T-helper 22 cell (primary cell): ENCODE data around the gene PXMP4.

Experiments used
- DNase-seq: peaks from one replicate; pipeline ENCODE4 v3.0.0-alpha.2; 2020; ENCODE audit warnings: low read depth

Gene PXMP4

GRCh38 chr20:33731693-33732165, 11.6 kb upstream of the PXMP4 start, which contains the start of gene ZNF341:
TSS of gene ZNF341 (plus strand) at chr20:33731996. CDS start at chr20:33732022, 26 bp downstream.
- peak; percentile 79 for DNase-seq

GRCh38 chr20:33730946-33731692, 11.0 kb upstream of the PXMP4 start:
- DNase-seq: no peak

GRCh38 chr20:33729101-33729500, 9.0 kb upstream of the PXMP4 start:
- DNase-seq: no peak

- DNase-seq: no peak
These were observed 8.4 kb upstream of the PXMP4 start for GRCh38 chr20:33728463-33728862.

- no peak for DNase-seq
These were observed 7.7 kb upstream of the PXMP4 start for GRCh38 chr20:33727806-33728205.

GRCh38 chr20:33727115-33727479, 7.0 kb upstream of the PXMP4 start:
- DNase-seq: no peak

GRCh38 chr20:33725607-33726264, 5.6 kb upstream of the PXMP4 start:
- DNase-seq: no peak

GRCh38 chr20:33724439-33725094, 4.5 kb upstream of the PXMP4 start:
- no peak for DNase-seq

GRCh38 chr20:33721391-33722140, 1.5 kb upstream of the PXMP4 start:
- no peak for DNase-seq

- DNase-seq: no peak
These were observed 677 bp downstream of the PXMP4 start for GRCh38 chr20:33719277-33719988.

- DNase-seq: no peak
These were observed 3.6 kb downstream of the PXMP4 start for GRCh38 chr20:33716498-33716897.

- no peak for DNase-seq
These were observed 6.2 kb downstream of the PXMP4 start for GRCh38 chr20:33713865-33714367.

- DNase-seq: no peak
These were observed 8.7 kb downstream of the PXMP4 start for GRCh38 chr20:33711446-33711738.

- no peak for DNase-seq
These were observed 9.2 kb downstream of the PXMP4 start for GRCh38 chr20:33710681-33711445.

- no peak for DNase-seq
These were observed 10.1 kb downstream of the PXMP4 start for GRCh38 chr20:33709905-33710541.

- DNase-seq: no peak
These were observed 10.7 kb downstream of the PXMP4 start for GRCh38 chr20:33709398-33709797.

- no peak for DNase-seq
These were observed 12.4 kb downstream of the PXMP4 start for GRCh38 chr20:33707668-33708067.

- no peak for DNase-seq
These were observed 15.7 kb downstream of the PXMP4 start for GRCh38 chr20:33704197-33704924.

- DNase-seq: no peak
These were observed 16.5 kb downstream of the PXMP4 start for GRCh38 chr20:33703498-33704137.
